Measurements from ENCODE around the gene RAB40AL. TPM values are rescaled to one million over a fixed set of nuclear protein-coding genes. Genes with fewer than 3 reads are reported as not detected.
"Not testable (repeated sequence)": the region's sequence is repeated elsewhere in the genome, so short reads cannot be mapped to it uniquely, and the experiment has no call there.

The RAB40AL gene
- total RNA-seq, 1 donor from 2014 or later, result 2.3 TPM

- H3K4me1 Mint-ChIP-seq, result no peaks in the 10 kb centered on the region
- TF ChIP-seq, protein P1, sequence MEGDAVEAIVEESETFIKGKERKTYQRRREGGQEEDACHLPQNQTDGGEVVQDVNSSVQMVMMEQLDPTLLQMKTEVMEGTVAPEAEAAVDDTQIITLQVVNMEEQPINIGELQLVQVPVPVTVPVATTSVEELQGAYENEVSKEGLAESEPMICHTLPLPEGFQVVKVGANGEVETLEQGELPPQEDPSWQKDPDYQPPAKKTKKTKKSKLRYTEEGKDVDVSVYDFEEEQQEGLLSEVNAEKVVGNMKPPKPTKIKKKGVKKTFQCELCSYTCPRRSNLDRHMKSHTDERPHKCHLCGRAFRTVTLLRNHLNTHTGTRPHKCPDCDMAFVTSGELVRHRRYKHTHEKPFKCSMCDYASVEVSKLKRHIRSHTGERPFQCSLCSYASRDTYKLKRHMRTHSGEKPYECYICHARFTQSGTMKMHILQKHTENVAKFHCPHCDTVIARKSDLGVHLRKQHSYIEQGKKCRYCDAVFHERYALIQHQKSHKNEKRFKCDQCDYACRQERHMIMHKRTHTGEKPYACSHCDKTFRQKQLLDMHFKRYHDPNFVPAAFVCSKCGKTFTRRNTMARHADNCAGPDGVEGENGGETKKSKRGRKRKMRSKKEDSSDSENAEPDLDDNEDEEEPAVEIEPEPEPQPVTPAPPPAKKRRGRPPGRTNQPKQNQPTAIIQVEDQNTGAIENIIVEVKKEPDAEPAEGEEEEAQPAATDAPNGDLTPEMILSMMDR (IDR thresholded peaks at IDR 0.05; ENCODE audit: unreplicated experiment), result no peak
- no peaks in the 10 kb centered on the region for H3K27me3 Mint-ChIP-seq (ENCODE audit: low read depth)
- peaks cover 26% of the 10 kb centered on the region for H3K9me3 Mint-ChIP-seq
- no peak for DNase-seq (ENCODE audit: low spot score in 2 of 2, unreplicated experiment in 2 of 2)
- H3K4me3 Mint-ChIP-seq, result no peak overlapping the region
- H3K36me3 Mint-ChIP-seq, result no peaks in the 10 kb centered on the region
- H3K27ac Mint-ChIP-seq, result no peak overlapping the region
These were observed 22.4 kb downstream of the RAB40AL start for GRCh38 chrX:102959471-102959870.

DNA sequence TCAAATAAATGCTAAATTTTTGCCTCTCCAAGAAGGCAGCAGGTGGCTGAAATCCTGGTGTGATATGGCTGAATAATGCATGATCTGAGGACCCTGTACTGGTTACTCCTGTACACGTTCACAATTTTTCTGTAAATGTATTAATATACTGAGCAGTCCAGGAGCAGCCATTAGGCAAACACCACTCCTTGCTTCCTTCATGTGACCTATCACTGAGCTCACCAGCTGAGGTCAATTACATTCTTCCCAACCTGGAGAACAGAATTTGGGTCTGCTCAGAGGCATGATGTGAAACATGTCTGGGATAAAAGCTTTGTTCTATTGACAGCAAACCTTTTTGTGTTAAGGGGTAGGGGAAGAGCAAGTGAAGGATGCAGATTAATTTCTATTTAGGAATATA, 26.9 kb downstream of the RAB40AL start:
- no peak for DNase-seq (ENCODE audit: low spot score in 2 of 2, unreplicated experiment in 2 of 2)
- no peak overlapping the region for H3K27ac Mint-ChIP-seq
- peaks cover 16% of the 10 kb centered on the region for H3K9me3 Mint-ChIP-seq
- H3K36me3 Mint-ChIP-seq, result no peaks in the 10 kb centered on the region
- H3K4me1 Mint-ChIP-seq, result no peaks in the 10 kb centered on the region
- H3K4me3 Mint-ChIP-seq, result no peak overlapping the region
- TF ChIP-seq, protein P1 (IDR thresholded peaks at IDR 0.05; ENCODE audit: unreplicated experiment), result no peak
- no peaks in the 10 kb centered on the region for H3K27me3 Mint-ChIP-seq (ENCODE audit: low read depth)

- H3K27ac Mint-ChIP-seq, result no peak overlapping the region
- no peaks in the 10 kb centered on the region for H3K4me1 Mint-ChIP-seq
- H3K36me3 Mint-ChIP-seq, result no peaks in the 10 kb centered on the region
- DNase-seq (ENCODE audit: low spot score in 2 of 2, unreplicated experiment in 2 of 2), result no peak
- no peak overlapping the region for H3K4me3 Mint-ChIP-seq
- no peaks in the 10 kb centered on the region for H3K27me3 Mint-ChIP-seq (ENCODE audit: low read depth)
- TF ChIP-seq, protein P1 (IDR thresholded peaks at IDR 0.05; ENCODE audit: unreplicated experiment), result no peak
- peaks cover 25% of the 10 kb centered on the region for H3K9me3 Mint-ChIP-seq
These were observed 27.9 kb downstream of the RAB40AL start for GRCh38 chrX:102964940-102965339.

DNA sequence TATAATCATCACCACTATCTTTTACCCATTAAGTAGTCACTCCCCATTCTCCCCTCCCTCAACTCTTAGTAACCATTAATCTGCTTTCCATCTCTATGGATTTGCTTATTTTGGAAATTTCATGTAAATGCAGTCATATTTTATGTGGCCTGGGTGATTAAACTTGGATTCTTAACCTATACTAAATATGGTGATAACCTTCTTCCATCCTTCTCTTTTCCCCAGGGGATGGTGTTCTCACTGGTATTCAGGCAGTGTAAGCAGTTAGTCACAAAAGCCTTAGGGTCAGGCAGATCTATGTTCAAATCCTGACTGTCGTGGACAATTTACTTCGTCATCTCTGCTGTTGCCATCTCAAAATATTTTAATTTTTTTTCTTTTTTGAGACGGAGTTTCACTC, 29.6 kb downstream of the RAB40AL start:
- H3K27ac Mint-ChIP-seq, result no peak overlapping the region
- no peak for DNase-seq (ENCODE audit: low spot score in 2 of 2, unreplicated experiment in 2 of 2)
- no peak overlapping the region for H3K4me3 Mint-ChIP-seq
- no peaks in the 10 kb centered on the region for H3K36me3 Mint-ChIP-seq
- TF ChIP-seq, protein P1 (IDR thresholded peaks at IDR 0.05; ENCODE audit: unreplicated experiment), result no peak
- H3K27me3 Mint-ChIP-seq (ENCODE audit: low read depth), result no peaks in the 10 kb centered on the region
- H3K9me3 Mint-ChIP-seq, result peaks cover 37% of the 10 kb centered on the region
- no peaks in the 10 kb centered on the region for H3K4me1 Mint-ChIP-seq

DNA sequence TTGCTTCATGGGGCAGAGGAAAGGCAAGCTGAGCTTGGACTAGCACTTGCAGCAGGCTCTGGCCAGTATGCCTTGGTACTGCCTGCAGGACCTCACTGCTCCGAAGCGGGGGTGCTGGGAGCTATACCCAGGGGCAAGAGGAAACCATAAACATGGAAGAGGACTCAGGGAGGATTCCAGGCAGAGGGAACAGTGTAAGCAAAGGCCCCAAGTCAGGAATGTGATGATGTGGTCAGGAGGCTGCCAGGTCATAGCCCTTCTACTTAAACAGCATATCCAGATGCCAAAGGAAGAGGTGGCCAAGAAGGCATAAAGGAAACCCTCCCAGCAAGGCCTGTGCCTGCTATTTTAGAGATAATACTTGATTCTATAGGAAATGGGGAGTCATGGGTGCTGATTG, 31.1 kb downstream of the RAB40AL start:
- peaks cover 45% of the 10 kb centered on the region for H3K9me3 Mint-ChIP-seq
- no peaks in the 10 kb centered on the region for H3K36me3 Mint-ChIP-seq
- H3K27ac Mint-ChIP-seq, result no peak overlapping the region
- TF ChIP-seq, protein P1 (IDR thresholded peaks at IDR 0.05; ENCODE audit: unreplicated experiment), result no peak
- no peak for DNase-seq (ENCODE audit: low spot score in 2 of 2, unreplicated experiment in 2 of 2)
- no peaks in the 10 kb centered on the region for H3K4me1 Mint-ChIP-seq
- H3K4me3 Mint-ChIP-seq, result no peak overlapping the region
- no peaks in the 10 kb centered on the region for H3K27me3 Mint-ChIP-seq (ENCODE audit: low read depth)

GRCh38 chrX:102971536-102971935, 34.5 kb downstream of the RAB40AL start:
- not testable (repeated sequence) for H3K27me3 Mint-ChIP-seq (ENCODE audit: low read depth); DNase-seq (ENCODE audit: low spot score in 2 of 2, unreplicated experiment in 2 of 2); H3K4me3 Mint-ChIP-seq; H3K36me3 Mint-ChIP-seq; H3K27ac Mint-ChIP-seq; H3K4me1 Mint-ChIP-seq
- peaks cover 65% of the 10 kb centered on the region for H3K9me3 Mint-ChIP-seq

All from mesothelial cell of epicardium (in vitro differentiated cells).